ENCODE data around the gene SLC44A3.

SLC44A3 gene

DNA sequence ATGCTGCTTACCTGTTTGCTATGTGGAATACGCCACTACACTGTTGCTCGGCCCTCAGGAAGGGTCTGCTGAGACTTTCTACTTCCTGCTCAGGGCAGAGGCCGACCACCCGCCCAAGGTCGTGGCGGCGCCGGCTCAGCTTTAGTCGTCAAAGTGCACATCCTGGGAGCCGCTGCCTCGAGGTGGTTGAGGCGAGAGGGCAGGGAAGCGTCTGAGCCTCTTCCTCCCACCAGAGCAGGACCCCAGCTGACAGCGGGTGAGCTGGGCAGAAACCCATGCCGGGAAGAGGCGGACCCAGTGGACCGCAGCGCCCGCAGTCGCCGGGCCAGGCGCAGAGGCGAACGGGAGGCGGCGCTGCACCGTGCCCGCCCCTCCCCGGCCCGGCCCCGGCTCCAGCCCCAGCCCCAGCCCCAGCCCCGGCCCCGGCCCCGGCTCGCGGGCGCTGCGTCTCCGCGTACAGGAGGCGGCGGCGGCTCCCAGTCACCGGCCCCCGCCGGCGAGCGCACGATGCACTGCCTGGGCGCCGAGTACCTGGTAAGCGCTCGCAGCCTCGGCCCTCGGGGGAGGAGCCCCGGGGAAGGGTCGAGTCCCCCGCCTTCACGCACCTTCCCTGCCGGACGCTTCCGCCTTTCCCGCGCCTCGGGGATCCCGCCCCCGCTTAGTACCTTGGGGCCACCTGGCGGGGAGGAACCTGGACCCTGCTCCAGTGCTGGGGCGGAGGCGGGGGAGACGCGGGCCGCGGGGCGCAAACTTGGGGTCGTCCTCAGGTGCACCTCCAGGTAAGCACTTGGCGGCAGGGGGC is at the start of gene SLC44A3:
TSS of gene SLC44A3 (plus strand) at position 413 of the 802 bp plus-strand sequence. CDS start at position 508, 95 bp downstream.
- peak in 1 of 2 donors; percentile 23 for DNase-seq (ENCODE audit: low read depth in 2 of 2)

DNA sequence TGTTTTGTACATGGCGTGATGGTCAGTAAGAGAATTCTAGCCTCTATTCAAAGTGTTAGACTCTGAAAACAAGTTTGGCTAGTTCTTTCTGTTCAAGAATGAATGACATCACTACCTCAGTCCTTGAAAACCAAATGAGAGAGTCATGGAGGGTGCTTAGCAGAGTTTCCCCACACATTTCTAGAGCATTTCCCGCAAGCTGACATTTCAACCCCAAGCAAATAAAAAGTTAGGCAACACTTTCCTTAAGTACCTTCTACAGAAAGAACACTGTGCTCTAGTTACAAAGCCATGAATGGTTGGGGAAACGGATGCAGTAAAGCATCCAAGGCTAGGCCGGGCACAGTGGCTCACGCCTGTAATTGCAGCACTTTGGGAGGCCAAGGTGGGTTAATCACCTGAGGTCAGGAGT is 47.9 kb upstream of the SLC44A3 start:
- DNase-seq (ENCODE audit: low read depth in 2 of 2), result no peak

DNA sequence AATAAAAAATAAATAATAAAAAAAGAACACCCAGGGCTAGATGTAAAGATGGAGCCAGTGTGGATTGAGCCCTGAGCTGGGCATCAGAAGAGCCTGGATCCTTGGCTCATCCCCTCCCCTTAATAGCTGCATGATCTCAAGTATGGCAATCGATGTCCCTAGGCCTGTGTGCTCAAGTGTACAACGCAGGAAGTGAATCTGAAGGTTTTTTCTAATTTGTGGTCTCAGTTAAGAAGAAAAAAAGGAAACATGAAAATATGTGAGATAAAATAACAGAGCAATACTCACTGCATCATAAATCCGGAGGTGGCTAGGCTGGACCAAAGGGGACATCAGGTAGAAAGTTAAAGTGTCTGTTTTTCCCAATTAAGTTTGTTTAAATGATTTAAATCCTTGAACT is 47.3 kb upstream of the SLC44A3 start:
- no peak for DNase-seq (ENCODE audit: low read depth in 2 of 2)

DNA sequence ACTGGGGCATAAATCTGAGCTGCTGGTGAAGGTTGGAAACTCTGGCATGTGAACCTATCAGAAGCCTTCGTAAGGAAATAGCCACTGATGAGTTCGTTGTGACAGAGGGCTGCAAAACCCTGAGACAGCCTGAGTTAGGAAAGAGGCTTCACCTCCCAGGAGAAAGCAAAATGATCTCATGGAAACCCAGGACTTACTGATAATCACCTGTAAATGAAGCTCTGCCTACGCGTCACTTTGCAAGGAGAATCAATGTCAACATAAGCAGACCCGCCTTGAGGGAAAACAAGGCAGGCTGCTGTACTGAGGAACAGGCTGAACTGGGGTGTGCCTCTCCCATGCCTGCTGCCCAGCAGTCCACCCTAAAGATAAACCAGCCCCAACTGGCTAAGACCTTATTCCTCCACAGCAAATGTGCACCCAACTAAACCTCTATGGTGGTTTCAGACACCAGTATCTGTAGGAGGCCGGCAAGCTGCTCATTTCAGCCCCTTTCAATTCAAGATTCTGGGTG is 46.8 kb upstream of the SLC44A3 start:
- DNase-seq (ENCODE audit: low read depth in 2 of 2), result no peak

GRCh38 chr1:94773931-94774422 is 46.2 kb upstream of the SLC44A3 start:
- no peak for DNase-seq (ENCODE audit: low read depth in 2 of 2)

GRCh38 chr1:94776474-94776873 is 43.7 kb upstream of the SLC44A3 start:
- DNase-seq (ENCODE audit: low read depth in 2 of 2), result no peak

DNA sequence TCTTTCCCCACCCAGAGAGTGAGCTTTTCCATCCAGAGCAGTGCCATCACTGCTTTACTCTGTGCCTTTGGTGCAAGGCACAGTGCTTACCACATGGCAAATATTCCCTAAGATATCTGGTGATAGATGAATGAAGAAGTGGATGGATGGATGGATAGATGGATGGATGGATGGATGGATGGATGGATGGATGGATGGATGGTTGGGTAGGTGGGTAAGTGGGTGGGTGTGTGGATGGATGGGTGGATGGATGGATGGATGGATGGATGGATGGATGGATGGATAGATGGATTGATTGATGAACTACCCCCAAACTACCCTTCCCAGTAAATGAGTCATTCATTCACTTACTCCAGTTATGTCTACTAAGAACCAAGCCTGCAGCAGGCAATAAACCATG is 42.9 kb upstream of the SLC44A3 start:
- DNase-seq (ENCODE audit: low read depth in 2 of 2), result no peak

GRCh38 chr1:94778808-94779207 is 41.3 kb upstream of the SLC44A3 start:
- no peak for DNase-seq (ENCODE audit: low read depth in 2 of 2)

GRCh38 chr1:94783342-94784189 is 36.6 kb upstream of the SLC44A3 start:
- DNase-seq (ENCODE audit: low read depth in 2 of 2), result no peak

- DNase-seq (ENCODE audit: low read depth in 2 of 2), result no peak
Observed at GRCh38 chr1:94784190-94784515, 36.0 kb upstream of the SLC44A3 start.

- DNase-seq (ENCODE audit: low read depth in 2 of 2), result no peak
Observed at GRCh38 chr1:94787691-94788090, 32.5 kb upstream of the SLC44A3 start.

- no peak for DNase-seq (ENCODE audit: low read depth in 2 of 2)
Observed at GRCh38 chr1:94790246-94790645, 29.9 kb upstream of the SLC44A3 start.

- DNase-seq (ENCODE audit: low read depth in 2 of 2), result no peak
Observed at GRCh38 chr1:94790670-94791069, 29.5 kb upstream of the SLC44A3 start.

- DNase-seq (ENCODE audit: low read depth in 2 of 2), result no peak
Observed at GRCh38 chr1:94792473-94793295, 27.5 kb upstream of the SLC44A3 start.

GRCh38 chr1:94793296-94793656 is 26.9 kb upstream of the SLC44A3 start:
- DNase-seq (ENCODE audit: low read depth in 2 of 2), result no peak

DNA sequence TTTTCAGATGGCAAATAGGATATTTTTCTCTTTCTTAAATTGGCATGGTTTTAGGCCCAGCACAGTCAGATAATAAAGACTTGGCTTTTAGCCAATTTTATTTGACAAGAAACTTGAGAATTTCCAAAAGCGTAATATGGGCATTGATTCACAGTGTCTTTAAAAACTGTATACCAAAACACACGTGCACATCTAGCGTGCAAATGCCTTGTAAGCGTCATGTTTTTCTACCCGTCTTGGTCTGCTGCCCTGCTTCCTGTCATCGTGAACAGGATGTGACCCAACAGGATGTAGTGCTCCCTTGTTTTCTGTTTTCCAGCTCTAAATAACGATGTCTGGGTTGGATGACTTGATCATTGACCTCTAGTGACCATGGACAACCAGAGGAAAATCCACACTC is 24.7 kb upstream of the SLC44A3 start:
- DNase-seq (ENCODE audit: low read depth in 2 of 2), result no peak

DNA sequence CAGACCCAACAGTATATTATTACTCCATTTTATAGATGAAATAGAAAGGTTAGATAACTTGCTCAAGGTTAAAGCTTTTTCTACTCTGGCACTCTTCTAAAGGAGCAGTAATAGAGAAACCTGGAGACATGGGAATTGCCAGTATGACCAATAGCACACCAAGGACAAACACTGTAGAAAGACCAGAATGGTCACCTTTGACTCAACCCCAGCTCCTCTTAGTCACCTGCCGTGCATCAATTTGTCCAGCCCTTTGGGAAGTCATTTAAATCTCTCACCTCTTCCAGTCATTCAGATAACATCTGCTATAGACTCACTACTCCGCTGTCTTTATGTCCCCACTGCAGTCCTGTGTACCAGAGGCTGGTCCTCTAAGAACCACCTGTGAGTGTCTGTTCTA is 23.9 kb upstream of the SLC44A3 start:
- no peak for DNase-seq (ENCODE audit: low read depth in 2 of 2)

DNA sequence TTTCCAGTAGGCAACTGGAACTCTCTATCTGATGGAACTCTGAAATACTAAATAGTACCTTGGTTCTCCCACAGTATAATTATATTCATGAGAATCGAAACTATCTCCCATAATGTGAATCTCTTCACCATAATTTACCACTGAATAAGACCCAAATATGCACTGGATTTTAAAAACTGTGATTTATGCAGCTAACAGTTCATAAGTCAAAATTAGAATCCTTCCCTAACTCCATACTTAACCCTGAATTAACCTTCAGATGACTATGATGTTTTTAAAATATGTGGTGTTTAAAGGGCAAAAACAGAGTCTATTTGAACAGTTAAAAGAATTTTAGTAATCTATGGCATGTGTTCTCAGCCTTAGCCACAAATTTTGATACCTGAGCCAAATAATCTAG is 22.9 kb upstream of the SLC44A3 start:
- DNase-seq (ENCODE audit: low read depth in 2 of 2), result no peak

- no peak for DNase-seq (ENCODE audit: low read depth in 2 of 2)
Observed at GRCh38 chr1:94798054-94798453, 22.1 kb upstream of the SLC44A3 start.

GRCh38 chr1:94798462-94798861 is 21.7 kb upstream of the SLC44A3 start:
- no peak for DNase-seq (ENCODE audit: low read depth in 2 of 2)

DNA sequence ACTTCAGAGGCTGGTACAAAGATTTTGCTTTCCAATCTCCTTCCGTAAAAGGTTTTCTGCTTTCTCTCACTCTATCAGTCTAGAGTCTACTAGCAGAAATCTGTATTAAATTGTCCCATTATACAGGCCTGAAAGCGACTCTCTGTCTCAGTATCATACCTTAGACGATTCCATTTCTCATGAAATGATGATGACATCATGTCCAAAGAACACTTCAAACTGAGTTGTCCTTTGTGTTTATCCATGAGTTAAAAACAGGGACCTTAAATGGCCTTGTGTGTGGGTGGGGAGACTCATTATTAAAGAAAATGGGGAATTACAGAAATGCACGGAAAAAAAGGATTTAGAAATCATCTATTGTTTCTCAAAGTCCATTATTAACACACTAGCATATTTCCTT is 21.0 kb upstream of the SLC44A3 start:
- DNase-seq (ENCODE audit: low read depth in 2 of 2), result no peak

Data from stimulated activated CD8-positive, alpha-beta memory T cell treated with anti-CD3 and anti-CD28 coated beads, Interleukin-15, amount 100 ng/mL, for 48 hours (primary cell).